ENCODE measurements around the gene OLFML3. TPM values are rescaled to one million over a fixed set of nuclear protein-coding genes. Genes with fewer than 3 reads are reported as not detected.

The OLFML3 gene, protein sequence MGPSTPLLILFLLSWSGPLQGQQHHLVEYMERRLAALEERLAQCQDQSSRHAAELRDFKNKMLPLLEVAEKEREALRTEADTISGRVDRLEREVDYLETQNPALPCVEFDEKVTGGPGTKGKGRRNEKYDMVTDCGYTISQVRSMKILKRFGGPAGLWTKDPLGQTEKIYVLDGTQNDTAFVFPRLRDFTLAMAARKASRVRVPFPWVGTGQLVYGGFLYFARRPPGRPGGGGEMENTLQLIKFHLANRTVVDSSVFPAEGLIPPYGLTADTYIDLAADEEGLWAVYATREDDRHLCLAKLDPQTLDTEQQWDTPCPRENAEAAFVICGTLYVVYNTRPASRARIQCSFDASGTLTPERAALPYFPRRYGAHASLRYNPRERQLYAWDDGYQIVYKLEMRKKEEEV
- 44.3 TPM for total RNA-seq
- long read RNA-seq, transcript OLFML3-201 (3 exons, 1,780 nt) = major isoform, 56 of 60 reads
- long read RNA-seq, partial matches to known transcripts = 4 of 60 reads
- long read RNA-seq, other reads (novel, unspliced or antisense) = 0 of 60 reads

DNA sequence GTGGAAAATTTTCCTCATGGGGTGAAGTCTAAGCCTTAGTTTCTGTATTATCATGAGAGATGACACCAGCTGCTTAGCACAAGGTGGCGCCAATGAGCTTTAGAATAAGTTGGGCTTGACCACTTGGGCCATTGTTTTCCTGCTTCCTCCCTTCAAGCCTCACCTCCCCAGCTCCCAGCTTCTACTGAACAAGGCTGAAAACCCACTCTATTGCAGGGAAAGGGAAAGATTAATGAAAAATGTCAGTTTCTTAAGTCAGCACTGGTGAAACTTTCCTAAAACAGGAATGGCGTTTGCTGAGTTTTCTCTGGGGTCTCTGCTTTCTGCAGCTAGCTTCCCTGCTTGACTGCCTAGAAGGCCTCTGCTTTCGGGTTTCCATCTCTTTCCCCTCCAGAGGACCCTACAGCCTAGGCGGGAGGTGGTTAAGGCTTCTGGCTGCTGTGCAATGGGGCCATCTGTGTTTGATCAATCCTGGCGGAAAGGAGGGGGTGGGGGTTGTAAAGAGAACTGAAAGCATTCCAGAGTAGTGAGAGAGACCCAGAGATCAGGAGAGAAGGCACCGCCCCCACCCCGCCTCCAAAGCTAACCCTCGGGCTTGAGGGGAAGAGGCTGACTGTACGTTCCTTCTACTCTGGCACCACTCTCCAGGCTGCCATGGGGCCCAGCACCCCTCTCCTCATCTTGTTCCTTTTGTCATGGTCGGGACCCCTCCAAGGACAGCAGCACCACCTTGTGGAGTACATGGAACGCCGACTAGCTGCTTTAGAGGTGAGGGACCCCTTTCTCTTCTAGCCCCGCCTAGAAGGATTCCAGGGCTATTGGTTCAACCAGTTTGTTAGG lies at the start of gene OLFML3:
Gene OLFML3 (plus strand): TSS at position 612 of the 840 bp plus-strand sequence. CDS start 43 bp downstream, at position 655.
- DNase-seq (ENCODE audit: low spot score) = no peak

DNA sequence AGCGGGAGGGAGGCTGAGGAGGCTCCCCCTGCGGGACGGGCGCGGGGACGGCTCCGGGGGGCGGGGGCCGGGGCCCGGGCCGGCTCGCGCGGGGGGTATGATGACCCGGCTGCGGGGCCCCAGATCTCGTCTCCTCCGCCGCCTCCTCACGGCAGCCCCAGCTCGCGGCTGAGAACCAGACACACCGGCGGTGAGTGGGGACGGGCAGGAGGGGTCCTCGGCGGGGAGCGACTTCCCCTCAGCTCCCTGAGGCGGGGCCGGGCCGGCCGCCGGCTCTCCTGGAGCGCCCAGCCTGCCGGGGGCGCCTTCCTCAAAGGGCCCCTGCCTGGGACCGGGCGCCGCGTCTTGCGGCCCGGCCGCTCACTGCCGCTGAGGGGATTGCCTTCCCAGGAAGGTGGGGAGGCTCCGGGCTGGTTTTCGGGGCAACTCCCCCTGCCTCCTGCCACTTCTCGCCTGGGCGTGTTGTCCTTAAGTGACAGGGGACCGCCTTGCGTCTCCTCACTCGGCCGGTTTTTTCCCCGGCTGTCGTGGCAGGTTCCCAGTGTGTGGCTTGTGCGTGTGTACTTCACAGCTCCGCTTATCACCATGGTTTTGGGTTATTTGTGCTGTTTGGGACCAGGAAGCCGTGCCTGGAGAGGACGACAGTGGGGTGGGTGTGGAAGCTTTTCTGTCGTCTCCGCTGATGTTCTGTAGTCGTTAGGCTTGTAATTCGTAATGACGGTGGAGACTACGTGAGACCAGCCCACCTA lies 49.4 kb upstream of the OLFML3 start:
- no peak for DNase-seq (ENCODE audit: low spot score)

DNA sequence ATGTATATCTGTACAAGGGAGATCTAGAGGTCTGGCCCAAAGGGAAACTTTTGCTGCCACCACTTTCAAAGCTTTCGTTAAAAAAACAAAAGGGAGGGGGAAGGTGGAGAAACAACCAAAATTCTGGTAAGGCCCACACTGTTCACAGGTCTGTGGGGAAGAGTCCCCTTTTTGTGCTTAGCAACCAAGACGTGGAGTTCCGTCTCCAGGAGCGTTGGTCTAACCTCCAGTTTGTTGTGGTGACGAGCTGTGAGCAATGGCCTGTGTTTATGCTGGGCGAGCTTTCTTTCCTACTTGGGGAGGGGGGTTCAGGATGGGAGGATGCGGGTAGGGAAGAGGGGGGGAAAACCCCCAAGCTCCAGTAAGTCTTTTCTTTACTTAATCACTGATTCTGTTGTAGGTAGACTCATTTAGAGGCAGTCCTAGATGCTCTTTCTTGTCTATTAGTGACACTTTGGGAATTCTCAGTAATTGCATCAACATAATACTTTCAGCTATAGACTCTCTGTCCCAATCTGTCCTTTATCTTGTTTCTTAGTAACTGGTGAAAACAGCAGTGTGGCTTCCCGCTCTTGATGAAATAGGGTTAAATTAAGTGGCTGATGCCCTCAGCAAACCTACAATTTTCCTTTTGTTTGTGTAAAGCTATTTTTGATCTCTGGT lies 48.6 kb upstream of the OLFML3 start:
- DNase-seq (ENCODE audit: low spot score) = no peak

DNA sequence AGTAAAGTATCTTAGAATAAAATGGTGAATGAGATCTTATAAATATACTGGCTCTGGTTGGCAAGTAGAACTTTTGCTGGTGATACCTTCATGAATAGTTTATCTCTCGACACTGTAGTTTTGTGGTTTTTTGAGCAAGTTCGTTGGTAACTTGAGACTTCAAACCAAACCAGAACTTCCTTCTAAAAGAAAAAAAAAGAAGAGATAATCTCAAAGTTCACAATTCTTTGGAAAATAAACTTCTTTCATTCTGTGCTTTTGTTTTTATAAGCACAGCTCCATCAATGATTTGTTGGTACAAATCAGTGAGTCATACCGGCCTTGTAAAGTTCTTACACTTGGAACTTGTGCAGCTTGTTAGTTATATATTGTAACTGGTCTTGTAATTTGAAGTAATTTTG lies 47.8 kb upstream of the OLFML3 start:
- no peak for DNase-seq (ENCODE audit: low spot score)

DNA sequence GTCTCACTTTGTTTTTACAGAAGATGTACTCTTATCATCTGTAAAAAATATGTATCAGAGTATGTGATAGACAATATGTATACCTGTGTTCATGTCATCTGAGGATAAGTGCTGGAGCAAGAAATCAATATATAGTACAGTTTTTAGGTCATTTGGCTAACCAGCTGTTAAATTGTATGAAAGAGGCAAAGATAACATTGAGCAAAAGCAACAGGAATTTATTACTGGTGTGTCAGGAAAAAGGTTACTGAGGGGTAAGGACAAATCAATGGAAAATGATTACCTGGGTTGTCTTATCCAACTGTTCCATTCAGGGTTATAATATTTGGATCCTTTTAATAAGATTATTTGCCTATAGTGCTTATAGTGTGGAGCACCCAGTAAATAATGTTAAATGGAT lies 45.3 kb upstream of the OLFML3 start:
- no peak for DNase-seq (ENCODE audit: low spot score)

DNA sequence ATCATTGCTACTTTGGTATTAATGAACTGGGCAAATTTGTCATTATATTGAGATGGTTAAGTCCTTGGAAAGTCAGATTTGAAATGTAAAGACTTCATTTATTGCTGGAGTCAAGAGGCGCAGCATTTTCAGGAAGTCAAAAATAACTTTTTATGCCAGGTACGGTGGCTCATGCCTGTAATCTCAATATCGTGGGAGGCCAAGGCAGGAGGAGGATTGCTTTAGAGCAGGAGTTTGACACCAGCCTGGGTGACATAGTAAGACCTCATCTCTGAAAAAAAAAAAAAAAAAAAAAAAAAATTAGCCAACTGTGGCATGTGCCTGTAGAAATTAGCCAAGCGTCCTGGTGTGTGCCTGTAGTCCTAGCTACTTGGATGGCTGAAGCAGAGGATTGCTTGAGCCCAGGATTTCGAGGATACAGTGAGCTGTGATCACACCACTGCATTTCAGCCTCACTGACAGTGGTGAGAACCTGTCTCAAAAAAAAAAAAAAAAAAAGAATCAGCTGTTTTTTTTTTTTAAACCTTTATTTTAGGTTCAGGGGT lies 44.7 kb upstream of the OLFML3 start:
- DNase-seq (ENCODE audit: low spot score) = no peak

DNA sequence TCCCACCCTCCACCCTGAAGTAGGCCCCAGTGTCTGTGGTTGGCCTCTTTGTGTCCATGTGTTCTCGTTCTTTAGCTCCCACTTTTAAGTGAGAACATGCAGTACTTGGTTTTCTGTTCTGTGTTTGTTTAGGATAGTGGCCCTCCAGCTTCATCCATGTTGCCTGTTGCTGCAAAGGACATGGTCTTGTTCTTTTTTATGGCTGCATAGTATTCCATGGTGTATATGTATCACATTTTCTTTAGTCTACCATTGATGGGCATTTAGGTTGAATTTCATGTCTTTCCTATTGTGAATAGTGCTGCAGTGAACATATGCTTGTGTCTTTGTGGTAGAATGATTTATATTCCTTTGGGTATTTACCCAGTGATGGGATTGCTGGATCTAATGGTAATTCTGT lies 44.1 kb upstream of the OLFML3 start:
- no peak for DNase-seq (ENCODE audit: low spot score)

DNA sequence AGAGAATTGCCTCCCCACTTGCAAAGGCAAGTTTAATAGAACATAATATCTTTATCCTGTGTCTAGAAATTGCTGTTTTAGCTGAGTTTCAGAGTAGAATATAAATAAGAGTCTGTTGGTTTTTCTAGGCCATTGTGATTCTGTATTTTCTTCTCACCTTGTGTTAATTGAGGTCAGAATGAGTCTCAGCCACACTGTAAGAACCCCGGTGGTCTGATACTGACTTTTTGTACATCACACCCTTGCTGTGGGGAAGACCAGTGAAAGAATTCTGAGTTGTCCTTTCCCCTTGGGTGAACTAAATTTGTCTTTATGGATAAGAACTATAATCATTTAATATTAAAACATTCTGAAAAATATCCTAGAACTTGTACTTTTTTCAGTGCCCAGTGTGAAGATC lies 43.3 kb upstream of the OLFML3 start:
- DNase-seq (ENCODE audit: low spot score) = no peak

DNA sequence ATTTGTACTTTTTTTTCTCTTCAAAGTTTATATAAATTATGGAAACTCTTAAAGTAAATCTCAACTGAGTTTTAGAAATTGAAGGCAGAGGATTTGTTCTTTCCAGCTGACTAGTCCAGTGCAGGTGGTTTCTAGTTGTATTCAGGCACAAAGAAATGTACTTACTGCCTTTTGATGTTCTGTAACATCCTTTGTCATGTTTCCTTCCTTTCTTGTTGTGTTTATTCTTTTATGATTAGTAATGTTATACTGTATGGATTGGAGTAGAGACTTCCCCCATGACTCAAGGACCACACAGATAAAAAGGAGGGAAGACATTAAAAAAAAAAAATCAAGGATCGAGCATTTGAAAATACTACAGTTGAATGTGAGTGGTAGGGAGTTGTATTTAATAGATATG lies 42.1 kb upstream of the OLFML3 start:
- DNase-seq (ENCODE audit: low spot score) = no peak

DNA sequence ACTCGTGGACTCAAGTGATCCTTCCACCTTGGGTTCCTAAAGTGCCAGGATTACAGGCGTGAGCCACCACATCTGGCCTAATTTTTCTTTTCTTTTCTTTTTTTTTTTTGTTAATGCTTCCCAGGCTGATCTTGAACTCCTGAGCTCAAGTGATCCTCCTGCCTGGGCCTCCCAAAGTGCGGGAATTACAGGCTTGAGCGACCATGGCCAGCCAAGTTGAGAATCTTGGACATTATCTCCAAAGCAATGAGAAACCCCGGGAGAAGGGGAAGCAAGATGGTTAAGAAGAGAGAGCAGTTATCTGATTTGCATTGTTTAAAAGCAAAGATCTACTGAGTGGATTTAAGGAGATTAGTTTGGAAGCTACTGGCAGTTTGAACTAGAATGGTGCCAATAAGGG lies 41.1 kb upstream of the OLFML3 start:
- DNase-seq (ENCODE audit: low spot score) = no peak

DNA sequence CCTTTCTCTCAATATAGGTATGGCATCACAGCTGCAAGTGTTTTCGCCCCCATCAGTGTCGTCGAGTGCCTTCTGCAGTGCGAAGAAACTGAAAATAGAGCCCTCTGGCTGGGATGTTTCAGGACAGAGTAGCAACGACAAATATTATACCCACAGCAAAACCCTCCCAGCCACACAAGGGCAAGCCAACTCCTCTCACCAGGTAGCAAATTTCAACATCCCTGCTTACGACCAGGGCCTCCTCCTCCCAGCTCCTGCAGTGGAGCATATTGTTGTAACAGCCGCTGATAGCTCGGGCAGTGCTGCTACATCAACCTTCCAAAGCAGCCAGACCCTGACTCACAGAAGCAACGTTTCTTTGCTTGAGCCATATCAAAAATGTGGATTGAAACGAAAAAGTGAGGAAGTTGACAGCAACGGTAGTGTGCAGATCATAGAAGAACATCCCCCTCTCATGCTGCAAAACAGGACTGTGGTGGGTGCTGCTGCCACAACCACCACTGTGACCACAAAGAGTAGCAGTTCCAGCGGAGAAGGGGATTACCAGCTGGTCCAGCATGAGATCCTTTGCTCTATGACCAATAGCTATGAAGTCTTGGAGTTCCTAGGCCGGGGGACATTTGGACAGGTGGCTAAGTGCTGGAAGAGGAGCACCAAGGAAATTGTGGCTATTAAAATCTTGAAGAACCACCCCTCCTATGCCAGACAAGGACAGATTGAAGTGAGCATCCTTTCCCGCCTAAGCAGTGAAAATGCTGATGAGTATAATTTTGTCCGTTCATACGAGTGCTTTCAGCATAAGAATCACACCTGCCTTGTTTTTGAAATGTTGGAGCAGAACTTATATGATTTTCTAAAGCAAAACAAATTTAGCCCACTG lies 38.7 kb upstream of the OLFML3 start:
- DNase-seq (ENCODE audit: low spot score) = no peak

DNA sequence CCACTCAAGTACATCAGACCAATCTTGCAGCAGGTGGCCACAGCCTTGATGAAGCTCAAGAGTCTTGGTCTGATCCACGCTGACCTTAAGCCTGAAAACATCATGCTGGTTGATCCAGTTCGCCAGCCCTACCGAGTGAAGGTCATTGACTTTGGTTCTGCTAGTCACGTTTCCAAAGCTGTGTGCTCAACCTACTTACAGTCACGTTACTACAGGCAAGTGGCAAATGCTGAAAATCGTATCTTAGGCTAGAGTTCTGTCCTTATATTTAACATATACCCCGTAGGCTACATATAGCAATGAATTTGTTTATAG lies 38.1 kb upstream of the OLFML3 start:
- DNase-seq (ENCODE audit: low spot score) = no peak

DNA sequence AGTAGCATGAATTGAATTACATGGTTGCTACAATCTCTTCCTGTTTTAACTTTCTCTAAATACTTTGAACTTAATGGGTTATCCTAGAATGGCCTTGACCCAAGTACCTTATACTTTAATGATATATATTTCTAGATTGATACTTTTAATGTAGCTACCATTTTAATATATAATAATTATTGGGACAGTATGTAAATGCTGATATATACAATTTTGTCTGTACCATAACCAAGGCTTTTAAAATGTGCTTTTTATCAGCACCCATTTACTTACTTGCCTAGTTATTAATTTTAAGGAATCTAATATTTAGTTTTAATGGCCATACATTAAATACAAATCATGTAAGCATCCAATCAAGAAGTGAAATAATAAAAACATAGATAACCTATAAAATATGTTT lies 36.7 kb upstream of the OLFML3 start:
- DNase-seq (ENCODE audit: low spot score) = no peak

DNA sequence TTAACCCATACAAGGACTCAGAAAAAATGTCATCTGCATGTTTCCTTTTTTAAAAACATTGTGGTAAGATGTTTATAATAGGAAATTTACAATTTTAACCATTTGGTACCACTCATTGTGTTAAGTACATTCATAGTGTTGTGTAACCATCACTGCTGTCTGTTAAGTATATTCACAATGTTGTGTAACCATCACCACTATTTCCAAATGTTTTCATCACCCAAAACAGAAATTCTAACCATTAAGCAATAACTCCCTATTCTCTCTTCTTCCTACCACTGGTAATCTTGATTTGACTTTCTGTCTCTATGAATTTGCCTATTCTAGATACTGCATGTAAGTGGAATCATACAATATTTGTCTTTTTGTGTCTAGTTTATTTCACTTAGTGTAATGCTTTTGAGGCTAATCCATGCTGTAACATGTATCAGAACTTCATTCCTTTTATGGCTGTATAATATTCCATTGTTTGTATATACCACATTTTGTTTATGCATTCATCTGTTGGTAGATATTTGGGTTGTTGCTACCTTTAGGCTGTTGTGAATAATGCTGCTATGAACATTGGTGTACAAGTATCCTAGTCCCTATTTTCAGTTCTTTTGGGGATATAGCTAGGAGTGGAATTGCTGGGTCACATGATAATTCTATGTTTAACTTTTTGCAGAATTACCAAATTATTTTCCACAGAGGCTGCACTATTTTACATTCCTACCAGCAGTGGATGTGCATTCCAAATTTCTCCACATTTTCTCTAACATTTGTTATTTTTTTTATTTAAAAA lies 36.1 kb upstream of the OLFML3 start:
- DNase-seq (ENCODE audit: low spot score) = no peak

DNA sequence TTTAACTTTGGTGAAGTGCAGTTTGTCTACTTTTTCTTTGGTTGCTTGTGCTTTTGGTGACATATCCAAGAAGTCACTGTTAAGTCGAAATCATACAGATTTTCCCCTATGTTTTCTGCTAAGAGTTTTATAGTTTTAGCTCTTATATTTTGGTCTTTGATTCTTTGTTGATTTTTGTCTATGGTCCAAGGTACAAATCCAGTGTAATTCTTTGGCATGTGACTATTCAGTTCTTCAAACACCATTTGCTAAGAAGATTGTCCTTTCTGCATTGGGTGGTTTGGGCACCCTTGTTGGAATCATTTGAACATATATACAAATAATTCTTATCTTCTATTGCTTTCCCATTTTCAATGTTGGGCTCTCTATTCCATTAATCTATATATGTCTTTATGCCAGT lies 33.9 kb upstream of the OLFML3 start:
- DNase-seq (ENCODE audit: low spot score) = no peak

DNA sequence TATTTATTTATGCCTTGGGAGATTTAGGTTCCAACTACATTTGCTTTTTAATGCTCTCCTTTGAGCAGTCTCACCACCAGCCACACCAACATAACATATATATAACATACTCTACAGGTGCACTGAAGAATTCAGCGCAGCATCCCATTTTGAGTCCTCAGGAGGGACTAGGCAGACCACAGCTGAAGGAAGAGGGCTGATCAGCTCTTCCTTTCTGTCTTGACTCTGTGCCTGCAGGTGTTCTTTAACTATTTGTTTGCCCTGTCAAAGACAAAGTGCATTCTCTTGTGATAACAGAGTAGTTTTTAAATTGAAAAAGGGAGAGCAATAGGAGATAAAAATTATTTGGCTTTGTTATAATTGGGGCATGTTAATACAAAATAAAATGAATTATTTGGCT lies 33.2 kb upstream of the OLFML3 start:
- no peak for DNase-seq (ENCODE audit: low spot score)

DNA sequence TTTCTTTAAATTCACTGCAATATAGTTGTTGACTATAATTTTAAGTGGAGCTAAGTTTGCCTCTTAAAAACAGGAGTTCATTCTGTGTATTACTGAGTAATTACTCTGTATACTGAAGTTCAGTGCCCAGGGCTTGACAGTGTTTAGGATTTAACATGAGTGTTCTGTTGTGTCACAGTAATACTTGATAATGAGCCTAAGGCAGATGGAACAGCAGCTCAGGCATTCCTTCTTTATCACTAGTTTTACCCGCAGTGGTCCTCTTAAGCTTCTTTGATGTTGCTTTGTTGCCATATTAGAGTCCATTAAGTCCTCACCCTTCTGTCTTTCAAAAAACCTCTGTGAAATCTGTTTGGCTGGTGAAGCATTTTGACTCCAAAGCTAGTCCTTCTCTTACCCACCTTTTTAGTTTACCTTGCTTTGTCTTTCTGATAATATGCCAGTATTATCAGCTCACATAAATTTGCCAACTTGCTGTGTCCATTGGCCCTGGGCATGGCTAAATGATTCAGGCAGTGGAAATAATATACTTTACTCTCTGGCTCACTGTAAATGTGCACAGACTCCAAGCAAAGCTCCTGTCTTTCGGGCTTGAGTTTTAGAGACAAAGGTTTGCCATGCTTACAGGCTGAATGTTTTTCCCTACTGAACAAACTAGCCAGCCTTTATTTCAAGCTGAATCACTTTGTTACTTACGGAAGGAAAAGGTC lies 32.4 kb upstream of the OLFML3 start:
- DNase-seq (ENCODE audit: low spot score) = no peak

DNA sequence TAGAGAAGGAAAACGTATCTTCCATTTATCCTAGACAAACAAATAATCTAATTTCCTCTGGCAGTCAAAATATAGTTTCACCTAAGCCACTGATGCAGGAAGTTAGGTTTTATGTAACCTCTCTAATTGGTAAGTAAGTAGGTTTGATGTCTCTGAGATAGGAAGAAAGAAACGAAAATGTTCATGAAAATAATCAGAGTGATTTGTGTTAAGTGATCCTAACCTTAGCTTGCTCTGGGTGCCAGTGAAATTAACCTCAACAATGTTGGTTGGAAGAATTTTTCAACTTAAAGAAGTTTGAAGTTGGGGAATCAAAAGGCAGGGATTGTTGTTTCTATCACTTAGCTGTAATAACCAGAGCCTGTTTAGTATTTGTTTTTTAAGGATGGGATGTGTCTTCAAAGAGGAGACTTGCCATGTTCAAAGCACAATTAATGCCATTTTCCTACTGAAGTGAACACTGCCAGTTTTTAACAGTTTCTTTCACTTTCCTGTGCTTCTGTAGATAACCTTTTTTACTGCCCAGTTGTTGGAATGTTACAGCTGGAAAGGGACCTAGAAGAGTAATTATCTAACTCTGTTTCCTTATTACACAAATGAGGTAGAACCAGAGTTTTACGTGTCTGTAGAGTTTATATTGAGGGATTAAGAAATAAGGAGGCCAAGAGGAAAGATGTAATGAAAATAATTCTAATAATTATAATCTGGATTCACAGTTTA lies 31.7 kb upstream of the OLFML3 start:
- no peak for DNase-seq (ENCODE audit: low spot score)
